ENCODE results near the gene GRPEL1. TPM values are rescaled to one million over a fixed set of nuclear protein-coding genes. Genes with fewer than 3 reads are reported as not detected.

Gene GRPEL1
- total and polyA plus RNA-seq, 2 of the 8 experiments (the other 6 are each of a cell fraction or from before 2014, with no cell fraction given) = 13.5 to 39.9 TPM

DNA sequence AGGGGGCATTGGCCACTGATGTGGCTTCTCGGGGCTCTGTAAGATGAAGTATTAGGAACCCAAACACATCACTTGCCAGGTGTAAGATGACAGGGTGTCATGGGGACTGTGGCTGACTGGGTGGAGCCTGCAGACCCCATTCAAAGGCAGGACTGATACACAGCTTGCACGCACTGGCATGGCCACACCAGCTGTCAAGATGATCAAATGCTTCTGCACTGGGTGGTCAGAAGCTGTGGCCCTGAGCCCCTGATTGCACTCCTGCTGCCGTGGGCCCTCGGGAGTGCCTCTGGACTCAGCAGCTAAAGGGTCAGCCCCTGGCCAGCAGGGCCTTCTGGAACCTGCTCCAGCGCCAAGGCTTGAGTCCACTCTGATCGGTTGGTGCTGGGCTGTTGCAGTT is 48.8 kb upstream of the GRPEL1 start (continued):
- TF ChIP-seq FOSL1 (IDR thresholded peaks at IDR 0.05; ENCODE audit: insufficient read depth, low read depth, low read length) = no peak
